IPS-11a (cell line): ENCODE results near the gene GAS2L2.

Source experiments
- H3K4me3 ChIP-seq: one replicate; pipeline ENCODE4 v1.5.1; 2013; ENCODE audit warnings: low read depth, low read length, control low read depth

GAS2L2 gene

DNA sequence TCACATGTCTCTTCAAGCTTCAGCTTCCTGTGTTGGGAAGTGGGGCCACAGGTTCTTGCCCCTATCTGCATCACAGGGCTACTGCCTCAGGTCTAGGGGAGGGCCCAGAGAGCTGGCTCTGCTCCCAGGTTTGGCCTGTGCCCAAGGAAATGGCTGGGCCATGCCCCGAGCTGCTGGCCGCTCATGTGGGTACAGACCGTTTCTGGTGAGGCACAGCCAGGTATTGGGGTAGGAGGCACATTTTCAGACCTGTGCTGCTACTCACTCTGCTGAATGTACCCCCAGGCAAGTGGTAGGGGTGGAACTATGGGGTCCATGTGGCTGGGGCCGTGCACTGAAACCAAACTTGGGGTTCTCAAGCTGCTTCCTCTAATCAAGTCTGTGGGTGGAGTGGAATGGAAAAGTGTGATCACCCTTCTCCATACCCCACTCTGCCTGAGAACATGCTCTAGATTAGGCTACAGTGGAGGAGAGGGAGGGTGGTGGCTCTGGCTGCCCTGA, 4.6 kb downstream of the GAS2L2 start:
- H3K4me3 ChIP-seq, result no peak overlapping the region

DNA sequence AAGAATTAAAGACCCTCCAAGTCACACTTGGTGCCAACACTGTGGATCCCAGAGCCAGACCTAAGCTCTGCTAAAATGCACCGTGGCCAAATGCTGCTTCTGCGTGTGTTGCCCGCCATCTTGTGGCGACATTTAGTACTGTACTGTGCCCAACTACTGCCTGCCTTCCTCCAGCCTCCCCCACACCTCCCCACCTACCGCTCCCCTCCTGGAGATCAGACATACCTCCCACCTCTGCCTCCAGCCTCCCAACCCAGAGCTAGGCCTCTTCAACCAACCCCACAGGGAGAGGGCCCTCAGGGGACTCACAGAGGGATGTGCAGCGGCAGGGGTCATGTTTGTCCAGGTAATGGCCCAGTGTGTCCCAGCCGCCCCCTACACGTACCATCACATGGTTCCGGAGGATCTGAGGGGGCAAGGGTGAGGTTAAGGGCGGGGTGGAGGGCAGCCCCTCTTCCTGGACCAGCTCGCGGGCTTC, 5.5 kb downstream of the GAS2L2 start:
- H3K4me3 ChIP-seq, result no peak overlapping the region

GRCh38 chr17:35745749-35746320, 7.2 kb downstream of the GAS2L2 start:
- H3K4me3 ChIP-seq, result no peak overlapping the region

DNA sequence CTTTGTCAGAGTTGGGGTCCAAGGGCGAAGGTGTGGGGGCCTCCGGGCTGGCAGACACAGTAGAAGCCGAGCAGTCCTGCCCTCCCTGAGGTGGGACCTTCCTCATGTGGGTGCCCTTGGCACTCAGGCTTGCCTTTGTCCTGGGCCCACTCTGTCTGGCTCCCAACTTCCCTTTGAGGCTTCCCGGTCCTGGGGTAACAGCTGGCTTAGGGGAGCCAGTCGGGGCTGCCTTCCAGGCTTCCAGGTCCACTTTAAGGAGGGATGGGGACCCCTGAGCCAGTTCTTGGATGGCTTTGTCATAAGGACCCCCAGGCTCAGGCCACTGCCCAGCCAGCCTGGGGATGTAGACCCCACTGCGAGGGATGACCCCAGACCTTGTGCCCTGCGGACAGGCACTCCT, 7.8 kb downstream of the GAS2L2 start:
- no peak overlapping the region for H3K4me3 ChIP-seq

DNA sequence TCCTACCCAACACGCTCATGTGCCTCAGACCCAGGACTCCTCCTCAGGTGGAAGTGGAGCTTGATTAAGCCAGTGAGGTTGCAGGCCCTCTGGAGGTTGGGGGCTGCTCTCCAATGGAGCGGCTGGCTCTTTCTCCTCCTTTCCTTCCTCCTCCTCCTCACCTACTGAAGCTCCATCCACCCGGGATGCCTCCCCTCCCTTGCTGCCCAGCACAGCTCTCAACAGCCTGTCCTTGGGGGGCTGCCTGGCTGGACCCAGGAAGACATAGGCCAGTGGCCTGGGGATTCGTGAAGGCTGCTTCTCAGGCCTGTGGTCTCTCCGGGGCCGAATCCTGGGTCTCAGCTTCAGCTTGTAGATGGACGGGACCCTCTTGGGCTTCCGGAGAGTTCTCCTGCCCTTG, 8.2 kb downstream of the GAS2L2 start:
- no peak overlapping the region for H3K4me3 ChIP-seq

GRCh38 chr17:35743626-35744328, 9.3 kb downstream of the GAS2L2 start:
- no peak overlapping the region for H3K4me3 ChIP-seq

DNA sequence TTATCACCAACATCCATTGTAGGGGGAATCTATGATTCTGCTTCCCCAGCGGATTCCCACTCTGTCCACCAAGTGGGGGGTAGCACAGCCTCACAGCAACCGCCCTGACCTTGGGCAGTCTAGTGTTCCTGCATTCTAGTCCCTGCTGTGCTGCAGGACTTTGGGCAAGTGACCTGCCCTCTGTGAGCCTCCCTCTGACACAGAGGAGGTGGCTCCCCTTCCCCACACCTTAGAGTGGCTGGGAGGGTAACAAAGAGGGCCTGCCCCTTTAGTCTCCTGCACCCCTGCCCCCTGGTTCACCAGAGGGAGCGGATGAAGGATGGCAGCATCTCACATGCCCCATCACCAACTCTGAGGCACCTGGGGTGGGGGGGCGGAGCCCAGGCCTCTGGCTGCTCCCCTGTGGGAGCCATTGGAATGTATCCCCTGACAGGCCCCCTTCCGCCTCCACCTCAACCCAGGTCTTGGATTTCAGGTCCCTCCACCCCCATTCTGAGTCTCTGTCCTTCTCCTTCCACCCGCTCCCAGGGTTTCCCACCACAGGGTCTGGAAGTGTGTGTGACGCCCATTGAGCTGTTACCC, 10.1 kb downstream of the GAS2L2 start:
- no peak overlapping the region for H3K4me3 ChIP-seq

- no peak overlapping the region for H3K4me3 ChIP-seq
These were observed 10.5 kb downstream of the GAS2L2 start for GRCh38 chr17:35742496-35742895.

- peak overlapping the region; percentile 0 for H3K4me3 ChIP-seq
These were observed 11.8 kb downstream of the GAS2L2 start for GRCh38 chr17:35740997-35741931.

- no peak overlapping the region for H3K4me3 ChIP-seq
These were observed 12.8 kb downstream of the GAS2L2 start for GRCh38 chr17:35740216-35740615.

DNA sequence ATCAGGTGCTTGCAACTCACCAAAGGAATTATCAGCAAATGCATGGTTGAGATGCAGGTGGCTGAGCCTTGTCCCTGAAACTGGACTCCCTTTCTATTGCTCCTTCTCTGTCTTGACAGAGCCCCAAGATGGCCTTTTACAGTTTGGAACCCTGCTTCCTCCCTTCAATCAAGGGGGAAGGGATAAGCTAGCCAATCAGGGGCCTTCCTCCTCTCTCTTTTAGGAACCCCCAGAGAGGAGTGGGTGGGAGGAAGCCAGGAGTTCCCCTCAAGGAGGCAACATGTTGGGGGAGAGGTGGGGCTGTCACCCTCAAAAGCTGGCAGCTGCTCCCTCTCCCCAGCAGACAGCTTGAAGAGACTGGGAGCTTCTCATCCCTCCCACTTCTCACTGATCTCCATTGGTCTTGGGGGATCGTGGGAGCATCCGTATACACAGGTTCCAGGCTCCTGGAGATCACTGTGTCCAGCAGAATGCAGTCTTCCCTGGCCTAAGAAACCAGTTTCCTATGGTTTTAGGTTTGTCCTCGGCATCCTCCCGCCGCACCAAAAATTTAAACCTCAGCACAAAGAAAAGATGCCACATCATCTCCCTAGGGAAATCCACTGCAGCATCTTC, 14.4 kb downstream of the GAS2L2 start:
- H3K4me3 ChIP-seq, result no peak overlapping the region

GRCh38 chr17:35736236-35736635, 16.8 kb downstream of the GAS2L2 start:
- no peak overlapping the region for H3K4me3 ChIP-seq

DNA sequence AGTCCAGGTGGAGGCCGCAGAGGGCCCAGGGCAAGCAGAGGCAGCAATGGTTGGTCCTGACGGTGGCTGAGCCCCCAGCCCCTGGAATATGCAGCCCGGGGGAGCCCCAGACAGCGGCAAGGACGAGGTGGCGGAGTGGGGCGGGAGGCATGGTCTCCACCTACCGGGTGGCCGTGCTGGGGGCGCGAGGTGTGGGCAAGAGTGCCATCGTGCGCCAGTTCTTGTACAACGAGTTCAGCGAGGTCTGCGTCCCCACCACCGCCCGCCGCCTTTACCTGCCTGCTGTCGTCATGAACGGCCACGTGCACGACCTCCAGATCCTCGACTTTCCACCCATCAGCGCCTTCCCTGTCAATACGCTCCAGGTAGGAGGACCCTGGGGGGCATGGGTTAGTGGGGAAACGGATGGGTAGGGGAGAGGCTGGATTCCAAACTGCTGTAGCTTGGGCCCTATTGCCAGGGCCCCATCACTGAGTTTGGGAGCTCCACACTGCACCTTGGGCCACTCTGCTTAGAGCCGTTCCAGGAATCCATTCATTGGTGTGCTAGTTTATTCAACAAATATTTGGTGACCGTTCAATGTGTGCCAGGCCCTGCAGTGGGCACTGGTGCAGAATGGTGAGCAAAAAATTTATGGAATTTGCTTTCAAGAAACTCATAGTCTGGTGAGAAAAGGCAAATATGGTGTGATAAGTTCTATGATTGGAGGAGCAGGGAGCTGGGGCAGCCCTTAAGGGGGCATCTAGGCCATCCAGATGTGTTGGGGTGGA, 17.8 kb downstream of the GAS2L2 start:
- no peak overlapping the region for H3K4me3 ChIP-seq

DNA sequence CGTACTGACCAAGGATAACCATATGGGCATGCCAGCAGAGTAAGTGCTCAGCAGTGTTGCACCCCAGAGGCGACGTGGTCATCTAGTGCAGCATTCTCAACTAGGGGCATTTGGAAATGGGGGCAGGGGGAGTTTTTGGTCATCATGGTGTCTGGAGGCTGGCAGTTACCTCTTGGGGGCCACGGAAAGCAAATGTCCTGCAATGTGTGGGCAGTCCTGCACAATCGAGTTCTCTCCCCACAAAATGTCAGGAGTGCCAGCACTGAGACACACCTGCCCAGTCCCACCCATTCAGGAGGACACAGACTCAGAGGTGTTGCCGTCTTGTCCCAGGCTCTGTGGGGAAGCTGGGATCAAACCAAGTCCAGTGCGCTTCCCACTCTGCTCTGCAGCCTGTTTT, 18.6 kb downstream of the GAS2L2 start:
- no peak overlapping the region for H3K4me3 ChIP-seq

- no peak overlapping the region for H3K4me3 ChIP-seq
These were observed 19.7 kb downstream of the GAS2L2 start for GRCh38 chr17:35733366-35733765.

DNA sequence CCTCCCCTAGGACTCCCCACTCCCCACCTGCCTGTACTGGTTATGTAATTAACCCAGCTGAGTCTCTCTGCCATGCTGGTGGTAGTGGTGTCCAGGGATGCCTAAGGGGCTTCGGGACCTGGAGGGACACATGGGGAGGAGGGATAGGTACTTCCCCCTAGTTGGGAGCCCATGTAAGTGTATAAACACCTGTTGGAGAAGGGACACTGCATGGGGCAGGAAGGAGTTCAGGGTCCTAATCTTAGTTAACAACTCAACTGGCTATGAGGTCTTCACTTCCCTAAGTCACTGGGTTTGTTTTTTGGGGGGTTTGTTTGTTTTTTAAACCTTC, 20.3 kb downstream of the GAS2L2 start:
- no peak overlapping the region for H3K4me3 ChIP-seq

GRCh38 chr17:35731917-35732805, 20.9 kb downstream of the GAS2L2 start:
- peak overlapping the region; percentile 56 for H3K4me3 ChIP-seq

DNA sequence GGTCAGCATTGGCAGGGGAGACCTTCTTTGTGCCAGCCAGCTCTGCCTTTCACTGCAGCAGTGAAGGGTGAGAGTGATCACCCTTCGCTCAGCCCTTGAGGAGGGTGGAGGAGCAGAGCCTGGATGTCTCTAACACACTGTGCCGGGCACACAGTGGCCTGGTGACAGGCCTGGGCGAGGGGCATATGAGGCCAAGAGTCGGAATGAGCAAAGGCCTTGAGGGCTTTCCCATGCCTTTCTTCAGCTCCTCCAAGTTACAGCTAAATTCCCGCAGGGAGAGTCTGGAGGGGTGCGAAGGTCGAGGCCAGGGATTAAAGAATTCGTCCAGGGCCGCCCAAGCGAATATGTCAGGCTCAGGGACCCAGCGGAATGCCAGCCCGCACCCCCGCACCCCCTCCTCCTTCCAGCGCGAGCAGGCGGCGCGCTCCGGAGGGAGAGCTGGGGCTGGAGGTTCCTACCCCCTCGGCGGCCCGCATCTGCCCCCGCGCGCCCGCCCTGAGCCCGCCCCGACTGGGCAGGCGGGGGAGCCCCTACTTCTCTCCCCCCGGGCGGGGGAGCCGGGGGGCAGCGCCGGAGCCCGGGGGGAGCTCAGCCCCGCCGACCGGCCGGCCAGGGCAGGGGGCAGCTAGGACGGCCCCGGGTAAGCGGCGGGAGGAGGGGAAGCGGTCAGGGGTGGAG, 21.7 kb downstream of the GAS2L2 start, which contains the start of gene RASL10B:
Gene RASL10B (plus strand): TSS at position 401 of the 678 bp plus-strand sequence. CDS start 3,546 bp downstream, outside the sequence.
- H3K4me3 ChIP-seq, result peak within 1 kb of the TSS; percentile 56
